Nephron progenitor cell (in vitro differentiated cells): ENCODE data around the gene WDR41.
"Not testable (repeated sequence)": the region's sequence is repeated elsewhere in the genome, so short reads cannot be mapped to it uniquely, and the experiment has no call there.

ENCODE experiments used
- DNase-seq: peaks from one replicate; pipeline ENCODE4 v3.0.0; 2021
- H3K27ac Mint-ChIP-seq: 2 replicates; pipeline ENCODE4 v1.8.0; 2021; ENCODE audit warnings: mild to moderate bottlenecking, moderate library complexity, mixed read lengths
- H3K27me3 Mint-ChIP-seq: 2 replicates; pipeline ENCODE4 v1.8.0; 2021; ENCODE audit warnings: mild to moderate bottlenecking, low read depth, mixed read lengths; ENCODE audit not compliant: poor library complexity
- H3K36me3 Mint-ChIP-seq: 2 replicates; pipeline ENCODE4 v1.8.0; 2021; ENCODE audit warnings: low read depth, mixed read lengths
- H3K4me1 Mint-ChIP-seq: 2 replicates; pipeline ENCODE4 v1.8.0; 2021; ENCODE audit warnings: mixed read lengths
- H3K4me3 Mint-ChIP-seq: 2 replicates; pipeline ENCODE4 v1.8.0; 2021; ENCODE audit warnings: mild to moderate bottlenecking, moderate library complexity, mixed read lengths
- H3K9me3 Mint-ChIP-seq: 2 replicates; pipeline ENCODE4 v1.8.0; 2021; ENCODE audit warnings: mild to moderate bottlenecking, moderate library complexity, mixed read lengths
- CTCF ChIP-seq: fragments of 200-600 bp; sonication (generic); IDR thresholded peaks from 2 replicates; pipeline ENCODE4 v1.5.0; 2021; ENCODE audit warnings: antibody characterized with exemption

The WDR41 gene

GRCh38 chr5:77499973-77500372 is 7.9 kb upstream of the WDR41 start:
- no peak for DNase-seq
- Mint-ChIP-seq H3K36me3 (peaks cover 5% of the 10 kb centered on the region), H3K27me3 (peaks cover 35% of the 10 kb centered on the region), H3K9me3 (peaks cover 33% of the 10 kb centered on the region), H3K27ac (no peak overlapping the region), H3K4me1 (no peaks in the 10 kb centered on the region), H3K4me3 (no peak overlapping the region)
- TF ChIP-seq CTCF = no peak

GRCh38 chr5:77499441-77499840 is 7.3 kb upstream of the WDR41 start:
- peaks cover 28% of the 10 kb centered on the region for H3K9me3 Mint-ChIP-seq
- no peak for DNase-seq
- H3K4me3 Mint-ChIP-seq = no peak overlapping the region
- peaks cover 37% of the 10 kb centered on the region for H3K27me3 Mint-ChIP-seq
- no peaks in the 10 kb centered on the region for H3K4me1 Mint-ChIP-seq
- peaks cover 5% of the 10 kb centered on the region for H3K36me3 Mint-ChIP-seq
- no peak overlapping the region for H3K27ac Mint-ChIP-seq
- no peak for TF ChIP-seq CTCF

GRCh38 chr5:77498952-77499351 is 6.8 kb upstream of the WDR41 start:
- H3K9me3 Mint-ChIP-seq = peaks cover 25% of the 10 kb centered on the region
- H3K36me3 Mint-ChIP-seq = peaks cover 5% of the 10 kb centered on the region
- TF ChIP-seq CTCF = no peak
- DNase-seq = no peak
- no peaks in the 10 kb centered on the region for H3K4me1 Mint-ChIP-seq
- peaks cover 42% of the 10 kb centered on the region for H3K27me3 Mint-ChIP-seq
- no peak overlapping the region for H3K4me3 Mint-ChIP-seq
- H3K27ac Mint-ChIP-seq = no peak overlapping the region

GRCh38 chr5:77494935-77495334 is 2.8 kb upstream of the WDR41 start:
- TF ChIP-seq CTCF = no peak
- Mint-ChIP-seq H3K27ac (no peak overlapping the region), H3K4me1 (peaks cover 10% of the 10 kb centered on the region), H3K4me3 (no peak overlapping the region), H3K36me3 (no peaks in the 10 kb centered on the region), H3K27me3 (peaks cover 49% of the 10 kb centered on the region), H3K9me3 (no peaks in the 10 kb centered on the region)
- no peak for DNase-seq

- Mint-ChIP-seq H3K27me3 (peaks cover 46% of the 10 kb centered on the region), H3K9me3 (no peaks in the 10 kb centered on the region), H3K36me3 (peaks cover 14% of the 10 kb centered on the region), H3K27ac (no peak overlapping the region), H3K4me1 (peaks cover 10% of the 10 kb centered on the region), H3K4me3 (peak overlapping the region; percentile 97)
- no peak for TF ChIP-seq CTCF
- no peak for DNase-seq
These were observed 511 bp upstream of the WDR41 start for GRCh38 chr5:77492653-77493000.

- Mint-ChIP-seq H3K27ac (peak overlapping the region; percentile 78), H3K27me3 (peaks cover 30% of the 10 kb centered on the region), H3K4me3 (peak overlapping the region; percentile 97), H3K4me1 (peaks cover 10% of the 10 kb centered on the region), H3K36me3 (peaks cover 18% of the 10 kb centered on the region)
- not testable (repeated sequence) for DNase-seq, H3K9me3 Mint-ChIP-seq
These were observed 1.3 kb downstream of the WDR41 start for GRCh38 chr5:77490741-77491344.
